ENCODE results near the gene ARVCF.

The ARVCF gene

GRCh38 chr22:19994851-19995610 lies 21.6 kb downstream of the ARVCF start:
- Histone ChIP-seq H3K27me3 (ENCODE audit: insufficient read depth, poor library complexity, severe bottlenecking) (no peaks in the 10 kb centered on the region), H3K4me3 (replicated peaks; ENCODE audit: insufficient read depth, low read length) (no peak overlapping the region), H3K27ac (replicated peaks) (no peak overlapping the region)
- DNase-seq (ENCODE audit: low read depth in 1 of 2, low spot score in 1 of 2) = no peak
- TF ChIP-seq POLR2AphosphoS5 (IDR thresholded peaks at IDR 0.05; ENCODE audit: low read depth) (no peak), CTCF (IDR thresholded peaks at IDR 0.05; ENCODE audit: insufficient read depth, low read length) (no peak), GABPA (IDR thresholded peaks at IDR 0.05; ENCODE audit: low read depth) (no peak), REST (IDR thresholded peaks at IDR 0.05; ENCODE audit: insufficient replicate concordance, low read depth) (no peak), SPI1 (IDR thresholded peaks at IDR 0.05; ENCODE audit: borderline replicate concordance, low read depth) (no peak)

GRCh38 chr22:19993926-19994325 lies 22.7 kb downstream of the ARVCF start:
- H3K27ac ChIP-seq (replicated peaks) = no peak overlapping the region
- TF ChIP-seq CTCF (IDR thresholded peaks at IDR 0.05; ENCODE audit: insufficient read depth, low read length) (no peak), GABPA (IDR thresholded peaks at IDR 0.05; ENCODE audit: low read depth) (no peak), POLR2AphosphoS5 (IDR thresholded peaks at IDR 0.05; ENCODE audit: low read depth) (no peak), SPI1 (IDR thresholded peaks at IDR 0.05; ENCODE audit: borderline replicate concordance, low read depth) (no peak), REST (IDR thresholded peaks at IDR 0.05; ENCODE audit: insufficient replicate concordance, low read depth) (no peak)
- H3K27me3 ChIP-seq (ENCODE audit: insufficient read depth, poor library complexity, severe bottlenecking) = no peaks in the 10 kb centered on the region
- DNase-seq (ENCODE audit: low read depth in 1 of 2, low spot score in 1 of 2) = no peak
- H3K4me3 ChIP-seq (replicated peaks; ENCODE audit: insufficient read depth, low read length) = no peak overlapping the region

GRCh38 chr22:19992921-19993355 lies 23.7 kb downstream of the ARVCF start:
- Histone ChIP-seq H3K4me3 (replicated peaks; ENCODE audit: insufficient read depth, low read length) (no peak overlapping the region), H3K27me3 (ENCODE audit: insufficient read depth, poor library complexity, severe bottlenecking) (no peaks in the 10 kb centered on the region), H3K27ac (replicated peaks) (no peak overlapping the region)
- no peak for TF ChIP-seq GABPA (IDR thresholded peaks at IDR 0.05; ENCODE audit: low read depth)
- DNase-seq (ENCODE audit: low read depth in 1 of 2, low spot score in 1 of 2) = no peak

- Histone ChIP-seq H3K4me3 (replicated peaks; ENCODE audit: insufficient read depth, low read length) (no peak overlapping the region), H3K27ac (replicated peaks) (no peak overlapping the region)
- no peak for DNase-seq (ENCODE audit: low read depth in 1 of 2, low spot score in 1 of 2)
These were observed 24.1 kb downstream of the ARVCF start for GRCh38 chr22:19992481-19992911.

More at GRCh38 chr22:19992481-19992911, 24.1 kb downstream of the ARVCF start:
- no peaks in the 10 kb centered on the region for H3K27me3 ChIP-seq (ENCODE audit: insufficient read depth, poor library complexity, severe bottlenecking)
- no peak for TF ChIP-seq SPI1 (IDR thresholded peaks at IDR 0.05; ENCODE audit: borderline replicate concordance, low read depth)
- TF ChIP-seq REST (IDR thresholded peaks at IDR 0.05; ENCODE audit: insufficient replicate concordance, low read depth) = no peak
- no peak for TF ChIP-seq CTCF (IDR thresholded peaks at IDR 0.05; ENCODE audit: insufficient read depth, low read length)
- TF ChIP-seq POLR2AphosphoS5 (IDR thresholded peaks at IDR 0.05; ENCODE audit: low read depth) = no peak
- TF ChIP-seq GABPA (IDR thresholded peaks at IDR 0.05; ENCODE audit: low read depth) = no peak

Data from HL-60 (cell line).